Skeletal muscle tissue (tissue), 4 donors: ENCODE measurements around the gene GSK3B. TPM values are rescaled to one million over a fixed set of nuclear protein-coding genes. Genes with fewer than 3 reads are reported as not detected.

Experiments
- H3K27ac ChIP-seq: one replicate; pipeline ENCODE4 v1.7.0; 2013; ENCODE audit warnings: mild to moderate bottlenecking, low read depth, low read length, inconsistent platforms
- H3K27me3 ChIP-seq, 3 donors: one replicate each; pipeline ENCODE4 v1.7.0; 2013; ENCODE audit warnings: low read length in 3 of 3; ENCODE audit not compliant: control insufficient read depth in 3 of 3, insufficient read depth in 3 of 3
- H3K36me3 ChIP-seq, 3 donors: one replicate each; pipeline ENCODE4 v1.7.0; 2013; ENCODE audit warnings: low read length in 3 of 3; ENCODE audit not compliant: control insufficient read depth in 3 of 3, insufficient read depth in 3 of 3
- H3K4me1 ChIP-seq, 3 donors: one replicate each; pipeline ENCODE4 v1.7.0; 2013; ENCODE audit warnings: low read length in 3 of 3, mild to moderate bottlenecking in 3 of 3; ENCODE audit not compliant: control insufficient read depth in 3 of 3, insufficient read depth in 3 of 3
- H3K4me3 ChIP-seq, 3 donors: one replicate each; pipeline ENCODE4 v1.7.0; 2013; ENCODE audit warnings: low read length in 3 of 3
- H3K9ac ChIP-seq, 3 donors: one replicate each; pipeline ENCODE4 v1.7.0; 2013; ENCODE audit warnings: low read length in 3 of 3, mild to moderate bottlenecking in 3 of 3, moderate library complexity in 2 of 3, low read depth in 1 of 3
- H3K9me3 ChIP-seq, 3 donors: one replicate each; pipeline ENCODE4 v1.7.0; 2013; ENCODE audit warnings: low read length in 3 of 3; ENCODE audit not compliant: control insufficient read depth in 3 of 3
- total RNA-seq: library from RNA; depleted of rRNA; stranded (reverse); fragments of >200 nt; gene quantifications from one replicate; pipeline ENCODE4 v1.2.3, GENCODE V29; 2014
- donor health status: Osteomylitis.

GSK3B gene
- total RNA-seq, 1 donor from 2014 or later: 30.3 TPM

DNA sequence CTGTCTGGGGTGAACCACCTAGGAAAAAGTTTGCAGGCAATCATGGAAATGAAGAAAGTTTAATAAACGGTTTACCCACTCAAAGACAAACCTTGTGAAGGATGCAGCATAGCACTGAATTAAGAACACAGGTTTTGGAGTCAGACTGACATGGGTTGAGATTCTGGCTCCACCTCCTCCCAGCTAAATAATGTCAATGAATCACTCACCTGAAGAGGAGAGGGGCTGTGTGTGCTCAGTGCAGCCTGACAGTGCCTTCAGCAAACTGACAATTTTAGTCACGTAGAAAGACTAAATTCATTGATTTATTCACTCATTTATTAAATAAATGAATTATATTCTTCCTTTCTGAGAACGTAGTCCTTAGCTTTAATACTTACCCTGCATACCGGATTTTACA lies 293.4 kb downstream of the GSK3B start:
- no peaks in the 10 kb centered on the region for H3K36me3 ChIP-seq
- no peak overlapping the region for H3K4me3 ChIP-seq
- H3K9me3 ChIP-seq: no peaks in the 10 kb centered on the region
- no peak overlapping the region for H3K9ac ChIP-seq
- no peak overlapping the region for H3K27ac ChIP-seq
- no peaks in the 10 kb centered on the region for H3K4me1 ChIP-seq
- peaks cover 0 to 1% (median 0%) of the 10 kb centered on the region in 3 donors for H3K27me3 ChIP-seq

GRCh38 chr3:119796785-119797184 lies 297.5 kb downstream of the GSK3B start:
- Histone ChIP-seq H3K4me1 (no peaks in the 10 kb centered on the region), H3K4me3 (no peak overlapping the region), H3K27me3 (peaks cover 0 to 3% (median 0%) of the 10 kb centered on the region in 3 donors), H3K27ac (no peak overlapping the region), H3K9ac (no peak overlapping the region), H3K36me3 (no peaks in the 10 kb centered on the region), H3K9me3 (no peaks in the 10 kb centered on the region)

DNA sequence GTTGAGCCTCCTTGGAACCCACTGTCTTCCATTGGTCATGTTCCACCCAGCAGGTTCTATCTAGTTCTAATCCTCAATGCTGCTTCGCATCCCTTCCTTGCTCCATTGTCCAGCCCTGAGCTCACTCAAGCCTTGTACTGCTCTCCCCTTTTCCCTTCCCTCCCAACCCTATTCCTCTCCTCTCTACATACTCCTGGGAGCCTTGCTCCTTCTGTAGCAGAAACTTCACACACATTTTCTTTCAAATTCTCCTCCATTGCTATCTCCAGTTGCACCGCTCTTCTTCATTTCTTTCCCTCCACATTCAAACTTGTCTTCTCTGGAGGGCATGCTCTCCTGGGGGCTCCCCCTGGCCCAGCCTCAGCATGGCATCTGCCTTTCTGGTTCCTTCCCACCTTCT lies 297.9 kb downstream of the GSK3B start:
- Histone ChIP-seq H3K4me3 (no peak overlapping the region), H3K9me3 (no peaks in the 10 kb centered on the region), H3K27ac (no peak overlapping the region), H3K36me3 (no peaks in the 10 kb centered on the region), H3K4me1 (no peaks in the 10 kb centered on the region), H3K9ac (no peak overlapping the region), H3K27me3 (peaks cover 0 to 3% (median 0%) of the 10 kb centered on the region in 3 donors)

- Histone ChIP-seq H3K27me3 (peaks cover 0 to 3% (median 0%) of the 10 kb centered on the region in 3 donors), H3K9ac (no peak overlapping the region), H3K9me3 (no peaks in the 10 kb centered on the region), H3K36me3 (no peaks in the 10 kb centered on the region), H3K27ac (no peak overlapping the region), H3K4me3 (no peak overlapping the region), H3K4me1 (no peaks in the 10 kb centered on the region)
Observed at GRCh38 chr3:119795849-119796248, 298.4 kb downstream of the GSK3B start.

GRCh38 chr3:119794971-119795612 lies 299.2 kb downstream of the GSK3B start:
- Histone ChIP-seq H3K27me3 (peaks cover 0 to 3% (median 0%) of the 10 kb centered on the region in 3 donors), H3K9ac (no peak overlapping the region), H3K36me3 (no peaks in the 10 kb centered on the region), H3K9me3 (no peaks in the 10 kb centered on the region), H3K4me1 (no peaks in the 10 kb centered on the region), H3K4me3 (no peak overlapping the region), H3K27ac (no peak overlapping the region)

- Histone ChIP-seq H3K36me3 (no peaks in the 10 kb centered on the region), H3K9me3 (no peaks in the 10 kb centered on the region), H3K27me3 (peaks cover 0 to 3% (median 0%) of the 10 kb centered on the region in 3 donors), H3K9ac (no peak overlapping the region), H3K27ac (no peak overlapping the region), H3K4me1 (no peaks in the 10 kb centered on the region), H3K4me3 (no peak overlapping the region)
Observed at GRCh38 chr3:119794401-119794800, 299.8 kb downstream of the GSK3B start.

- no peak overlapping the region for H3K4me3 ChIP-seq
- H3K4me1 ChIP-seq: no peaks in the 10 kb centered on the region
- no peaks in the 10 kb centered on the region for H3K36me3 ChIP-seq
- H3K9me3 ChIP-seq: no peaks in the 10 kb centered on the region
- H3K27ac ChIP-seq: no peak overlapping the region
- H3K9ac ChIP-seq: no peak overlapping the region
- H3K27me3 ChIP-seq: peaks cover 0 to 3% (median 0%) of the 10 kb centered on the region in 3 donors
Observed at GRCh38 chr3:119792270-119792669, 302.0 kb downstream of the GSK3B start.

DNA sequence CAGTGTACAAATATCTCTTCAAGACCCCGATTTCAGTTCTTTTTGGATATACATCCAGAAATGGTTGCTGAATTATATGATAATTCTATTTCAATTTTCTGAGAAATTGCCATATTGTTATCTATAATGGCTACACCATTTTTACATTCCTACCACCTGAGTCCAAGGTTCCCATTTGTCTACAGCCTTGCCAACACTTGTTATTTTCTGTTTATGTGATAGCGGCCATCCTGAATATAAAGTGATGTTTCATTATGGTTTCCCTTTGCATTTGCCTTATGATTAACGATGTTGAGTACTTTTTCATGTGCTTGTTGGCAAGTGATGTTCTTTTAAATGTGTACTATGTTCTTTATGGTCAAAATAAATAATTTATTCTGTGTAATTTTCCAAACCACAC lies 303.9 kb downstream of the GSK3B start:
- no peaks in the 10 kb centered on the region for H3K4me1 ChIP-seq
- no peaks in the 10 kb centered on the region for H3K36me3 ChIP-seq
- H3K27me3 ChIP-seq: no peaks in the 10 kb centered on the region
- no peaks in the 10 kb centered on the region for H3K9me3 ChIP-seq
- H3K27ac ChIP-seq: no peak overlapping the region
- H3K4me3 ChIP-seq: no peak overlapping the region
- H3K9ac ChIP-seq: no peak overlapping the region

DNA sequence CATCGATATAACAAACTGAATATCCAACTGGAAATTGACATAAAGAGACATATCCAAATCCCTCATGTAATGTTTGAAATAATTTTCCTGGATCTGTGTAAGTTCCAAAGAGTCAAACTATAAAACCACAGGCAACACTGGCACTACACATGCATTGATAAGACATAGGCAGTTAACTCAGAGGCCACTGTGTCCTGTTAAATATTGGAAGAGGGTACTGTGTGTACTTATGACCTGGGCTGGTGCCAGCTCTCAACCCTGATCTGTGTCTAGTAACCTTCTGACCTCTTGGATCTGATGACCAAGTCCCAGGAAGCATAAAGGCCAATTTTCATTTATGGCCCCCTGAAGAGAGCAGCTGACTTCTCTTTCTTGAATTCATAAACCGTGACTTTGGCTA lies 307.8 kb downstream of the GSK3B start:
- H3K9ac ChIP-seq: no peak overlapping the region
- no peaks in the 10 kb centered on the region for H3K27me3 ChIP-seq
- H3K4me1 ChIP-seq: no peaks in the 10 kb centered on the region
- H3K9me3 ChIP-seq: no peaks in the 10 kb centered on the region
- no peak overlapping the region for H3K4me3 ChIP-seq
- H3K36me3 ChIP-seq: no peaks in the 10 kb centered on the region
- no peak overlapping the region for H3K27ac ChIP-seq

GRCh38 chr3:119783883-119784282 lies 310.4 kb downstream of the GSK3B start:
- Histone ChIP-seq H3K9me3 (no peaks in the 10 kb centered on the region), H3K27ac (no peak overlapping the region), H3K9ac (no peak overlapping the region), H3K27me3 (no peaks in the 10 kb centered on the region), H3K36me3 (no peaks in the 10 kb centered on the region), H3K4me3 (no peak overlapping the region), H3K4me1 (no peaks in the 10 kb centered on the region)
